ENCODE data around the gene CIITA.
A peak's percentile ranks its signal among the peaks of the same experiment; 100 is the strongest.
"Not testable (repeated sequence)": the region's sequence is repeated elsewhere in the genome, so short reads cannot be mapped to it uniquely, and the experiment has no call there.

CIITA gene

DNA sequence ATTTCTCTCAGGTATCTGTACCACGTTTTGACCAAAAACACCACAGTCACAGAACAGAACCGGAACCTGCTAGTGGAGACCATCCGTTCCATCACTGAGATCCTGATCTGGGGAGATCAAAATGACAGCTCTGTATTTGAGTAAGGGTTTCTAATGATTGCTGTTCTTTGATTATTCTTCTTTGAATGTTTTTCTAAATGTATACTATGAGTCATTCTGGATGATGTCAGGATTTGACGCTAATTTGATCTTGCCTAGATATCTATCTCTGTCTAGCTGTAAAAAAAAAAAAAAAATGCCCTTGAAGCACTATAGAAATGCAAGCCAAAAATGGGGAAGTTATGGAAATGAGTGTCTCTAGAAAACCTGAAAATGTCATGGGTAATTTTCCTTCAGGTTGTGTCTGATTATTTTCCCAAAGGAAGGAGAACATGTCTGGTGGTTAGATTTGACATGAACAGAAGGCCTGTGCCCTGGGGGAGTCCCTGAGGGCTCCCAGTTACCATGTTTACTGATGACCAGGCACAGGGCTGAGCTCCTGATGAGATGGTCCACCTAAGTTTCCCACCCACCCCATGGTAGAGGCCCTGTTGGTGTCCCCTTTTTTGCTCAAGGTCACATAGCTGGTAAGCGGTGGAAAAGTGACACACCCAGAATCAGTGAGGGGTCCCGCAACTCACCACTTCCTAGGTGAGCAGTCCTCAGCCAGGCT lies 80.9 kb downstream of the CIITA start:
- DNase-seq = no peak

DNA sequence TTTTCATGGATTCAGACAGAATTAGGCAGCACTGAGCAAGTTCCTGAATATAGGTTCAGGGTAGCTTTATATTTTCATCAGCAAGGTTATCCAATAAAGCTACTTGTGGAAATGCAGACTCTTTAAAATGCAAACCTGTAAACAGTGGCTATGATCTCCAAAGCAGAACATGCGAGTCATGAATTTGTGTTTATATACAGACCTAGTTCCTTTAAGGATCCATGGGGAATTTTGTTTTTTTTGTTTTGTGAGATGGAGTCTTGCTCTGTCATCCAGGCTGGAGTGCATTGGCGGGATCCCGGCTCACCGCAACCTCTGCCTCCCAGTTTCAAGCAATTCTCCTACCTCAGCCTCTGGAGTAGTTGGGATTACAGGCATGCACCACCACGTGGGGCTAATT lies 82.2 kb downstream of the CIITA start:
- DNase-seq = no peak

DNA sequence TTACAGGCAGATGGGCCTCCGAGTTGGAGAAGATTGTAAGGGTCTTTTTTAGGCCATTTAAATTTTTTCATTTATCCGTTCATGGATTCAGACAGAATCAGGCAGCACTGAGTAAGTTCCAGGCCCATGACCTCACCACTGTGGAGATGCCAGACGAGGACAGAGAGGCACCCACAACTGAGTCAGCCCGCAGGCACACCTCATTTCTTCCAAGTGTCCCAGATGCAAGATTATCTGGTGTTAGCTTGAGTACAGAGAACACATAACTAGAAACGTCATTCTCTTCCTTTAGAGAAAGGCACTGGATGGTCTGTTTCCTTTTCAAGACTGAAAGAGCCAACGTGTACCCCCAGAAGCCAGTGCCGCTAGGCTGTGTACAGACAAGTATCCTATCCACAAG lies 84.2 kb downstream of the CIITA start:
- no peak for DNase-seq

DNA sequence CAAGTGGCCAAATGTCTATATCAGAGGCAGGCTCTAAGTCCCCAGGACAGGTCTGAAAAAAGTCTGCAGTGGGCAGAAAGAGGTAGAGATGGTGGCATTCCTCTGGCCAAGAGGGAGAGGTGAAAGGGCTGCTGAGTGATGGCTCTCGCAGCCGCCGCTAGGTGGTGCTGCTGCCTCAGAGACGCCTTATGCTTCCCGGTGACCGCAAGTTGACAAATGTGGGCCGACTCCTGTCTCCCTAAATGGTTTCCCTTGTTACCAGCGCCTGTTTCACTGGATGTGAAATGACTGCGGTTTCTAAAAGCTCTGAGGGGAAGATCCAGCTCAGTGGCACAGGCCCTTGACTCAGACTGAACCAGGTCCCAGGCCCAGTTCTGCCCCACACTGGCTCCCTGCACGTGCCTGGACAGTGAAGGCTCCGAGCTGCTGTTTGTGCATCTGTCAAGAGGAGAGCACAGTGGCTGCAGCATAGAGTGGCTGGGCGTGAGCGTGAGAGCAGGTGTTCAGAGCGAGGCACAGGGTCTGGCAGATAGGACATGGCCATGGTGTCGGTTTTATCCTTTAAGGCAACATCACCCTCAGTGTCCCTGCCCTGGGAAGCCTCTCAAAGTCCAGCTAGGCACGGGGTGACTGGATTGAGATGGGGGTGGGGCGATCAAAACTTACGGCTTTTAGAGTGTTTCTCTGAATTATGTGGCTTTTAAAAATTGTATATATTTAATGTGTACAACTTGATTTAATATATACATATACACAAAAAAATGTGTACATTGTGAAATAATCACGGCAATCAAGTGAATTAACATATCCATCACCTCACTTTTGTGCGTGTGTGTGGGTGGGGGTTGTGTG lies 87.3 kb downstream of the CIITA start:
- DNase-seq = peak; percentile 70

DNA sequence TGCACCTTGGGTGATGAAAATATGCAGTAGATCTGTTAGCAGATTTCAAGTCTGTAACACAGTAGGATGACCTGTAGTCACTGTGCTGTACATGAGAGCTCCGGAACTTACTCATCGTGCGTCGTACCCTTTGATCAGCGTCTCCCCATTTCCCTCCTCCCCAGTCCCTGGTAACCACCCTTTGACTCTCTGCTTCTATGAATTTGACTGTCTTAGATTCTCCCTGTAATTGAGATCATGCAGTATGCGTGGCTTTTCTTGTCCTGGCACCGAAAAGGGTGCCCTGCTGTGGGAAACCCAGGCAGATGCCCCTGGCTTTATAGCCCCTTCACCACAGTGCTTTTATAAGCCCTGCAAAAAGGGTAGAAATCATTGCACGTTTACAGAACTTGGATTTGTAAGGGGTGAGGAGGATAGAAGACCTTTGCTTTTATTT lies 87.9 kb downstream of the CIITA start:
- no peak for DNase-seq

DNA sequence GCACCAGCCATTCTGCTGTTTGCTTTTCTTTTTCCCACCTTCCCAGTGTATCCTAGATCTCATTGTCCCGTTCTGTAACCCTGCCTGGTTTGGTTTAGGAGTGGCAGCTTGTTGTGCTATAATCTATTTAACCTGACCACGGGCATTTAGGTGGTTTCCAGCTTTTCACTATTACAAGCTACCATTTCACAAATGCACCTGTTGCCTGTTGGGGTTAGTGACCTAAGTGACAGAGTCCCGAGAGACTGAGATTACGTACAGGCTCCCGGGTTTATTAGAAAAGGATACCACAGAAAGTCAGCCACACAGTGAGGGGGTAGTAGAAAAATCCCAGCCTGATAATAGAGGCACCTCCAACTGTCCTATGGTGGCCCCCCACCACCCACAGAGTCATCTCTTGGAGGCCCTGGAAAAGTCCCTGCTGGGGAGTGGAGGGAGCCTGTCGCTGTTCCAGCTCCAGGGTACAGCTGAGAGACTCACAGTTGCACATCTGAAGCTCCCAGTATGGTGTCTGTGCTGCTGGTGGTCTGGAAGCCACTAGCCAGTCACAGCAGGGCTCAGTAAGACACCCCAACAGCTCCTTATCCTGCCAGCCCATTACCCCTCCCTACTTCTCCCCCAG lies 88.5 kb downstream of the CIITA start:
- no peak for DNase-seq

DNA sequence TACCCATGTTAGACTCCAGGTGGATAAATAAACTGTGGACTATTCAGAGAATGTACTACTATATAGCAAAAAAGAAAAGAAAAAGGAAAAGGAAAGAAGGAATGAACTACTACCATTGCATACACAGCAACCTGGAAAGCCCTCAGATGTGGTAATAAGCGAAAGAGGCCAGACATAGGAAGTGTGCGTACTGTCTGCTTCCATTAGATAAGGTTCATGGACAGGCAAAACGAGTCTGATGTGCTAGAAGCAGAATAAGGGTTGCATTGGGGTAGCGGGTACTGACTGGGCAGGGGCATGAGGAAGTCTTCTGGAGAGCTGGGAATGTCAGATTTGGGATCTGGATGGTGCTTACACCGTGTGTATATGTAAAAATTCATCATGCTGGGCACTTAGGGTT lies 89.1 kb downstream of the CIITA start:
- no peak for DNase-seq

DNA sequence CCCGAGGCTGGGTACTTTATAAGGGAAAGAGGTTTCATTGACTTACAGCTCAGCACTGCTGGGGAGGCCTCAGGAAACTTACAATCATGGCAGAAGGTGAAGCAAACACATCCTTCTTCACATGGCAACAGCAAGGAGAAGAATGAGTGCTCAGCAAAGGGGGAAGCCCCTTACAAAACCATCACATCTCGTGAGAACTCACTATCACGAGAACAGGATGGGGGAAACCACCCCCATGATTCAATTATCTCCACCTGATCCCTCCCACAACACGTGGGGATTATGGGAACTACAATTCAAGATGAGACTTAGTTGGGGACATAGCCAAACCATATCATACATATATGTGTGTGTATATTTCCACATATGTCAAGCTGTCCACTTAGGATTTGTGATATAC lies 89.6 kb downstream of the CIITA start:
- DNase-seq = not testable (repeated sequence)

DNA sequence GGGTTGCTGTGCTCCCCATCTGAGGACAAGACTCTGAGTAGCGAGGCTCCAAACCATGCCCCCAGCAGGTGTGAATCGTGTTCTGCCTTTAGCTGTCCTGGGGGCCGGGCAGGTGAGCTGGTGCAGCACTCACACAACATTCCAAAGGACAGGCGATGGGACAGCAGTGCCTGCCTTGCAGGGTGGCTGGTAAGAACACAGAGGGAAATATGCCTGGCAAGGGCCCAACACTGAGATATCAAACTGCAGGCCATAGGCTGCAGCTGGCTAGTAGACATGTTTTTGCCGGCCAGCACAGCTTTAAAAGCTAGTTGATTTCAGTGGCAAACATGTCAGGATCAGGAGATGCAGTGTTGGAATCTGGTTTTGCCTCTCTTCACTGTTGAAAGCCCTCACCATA lies 91.0 kb downstream of the CIITA start:
- DNase-seq = no peak

DNA sequence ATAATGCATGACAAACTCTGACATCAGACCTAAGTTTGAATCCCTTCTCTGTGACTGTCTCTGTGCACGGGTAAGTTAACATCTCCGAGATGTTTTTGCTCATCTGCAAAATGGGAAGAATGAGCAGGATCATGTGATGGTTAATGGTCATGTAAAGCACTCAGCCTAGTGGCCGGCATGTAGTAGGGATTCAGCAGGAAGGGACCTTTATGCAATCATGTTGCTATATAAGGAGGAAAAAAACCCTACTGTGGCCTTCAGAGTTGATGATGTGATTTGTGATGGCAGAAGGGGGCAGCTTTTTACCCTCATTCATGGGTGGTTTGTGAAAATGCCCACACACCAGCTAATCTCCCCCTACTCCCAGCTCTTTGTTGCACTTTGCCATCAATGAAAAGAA lies 91.5 kb downstream of the CIITA start:
- DNase-seq = no peak

DNA sequence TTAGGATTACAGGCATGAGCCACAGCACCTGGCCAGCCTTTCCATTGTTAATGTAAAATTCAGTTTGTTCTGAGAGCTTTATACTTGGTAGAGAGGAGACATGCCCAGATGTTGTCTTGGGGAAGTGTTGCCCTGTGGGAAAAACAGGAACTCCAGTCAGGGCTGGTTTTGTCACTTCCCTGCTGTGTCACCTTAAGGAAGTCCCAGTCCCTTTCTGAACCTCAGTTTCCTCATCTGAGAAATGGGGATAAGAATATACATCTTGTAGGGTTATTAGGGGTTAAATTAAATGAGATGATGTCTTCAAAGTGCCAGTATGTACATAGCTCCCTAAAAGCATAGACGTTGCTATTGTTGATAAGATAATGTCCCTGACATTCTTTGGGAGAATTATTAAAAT lies 92.6 kb downstream of the CIITA start:
- DNase-seq = no peak

DNA sequence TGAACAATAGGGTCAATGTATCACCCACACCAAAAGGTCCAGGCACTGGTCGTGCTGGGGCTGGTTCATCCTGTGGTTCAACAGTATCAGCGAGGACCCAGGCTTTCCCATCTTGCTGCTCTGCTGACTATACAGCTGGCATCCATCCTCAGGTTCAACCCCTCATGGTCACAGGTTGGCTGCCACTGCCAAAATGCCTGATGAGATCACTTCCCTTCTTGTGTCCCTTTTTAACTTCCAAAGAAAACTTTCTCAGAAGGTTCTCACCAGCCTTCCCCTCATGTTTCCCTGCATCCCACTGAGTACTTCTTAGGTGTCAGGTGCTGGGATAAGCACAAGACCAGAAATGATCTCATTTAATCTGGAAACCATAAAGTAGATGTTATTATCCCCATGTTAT lies 93.1 kb downstream of the CIITA start:
- DNase-seq = no peak

DNA sequence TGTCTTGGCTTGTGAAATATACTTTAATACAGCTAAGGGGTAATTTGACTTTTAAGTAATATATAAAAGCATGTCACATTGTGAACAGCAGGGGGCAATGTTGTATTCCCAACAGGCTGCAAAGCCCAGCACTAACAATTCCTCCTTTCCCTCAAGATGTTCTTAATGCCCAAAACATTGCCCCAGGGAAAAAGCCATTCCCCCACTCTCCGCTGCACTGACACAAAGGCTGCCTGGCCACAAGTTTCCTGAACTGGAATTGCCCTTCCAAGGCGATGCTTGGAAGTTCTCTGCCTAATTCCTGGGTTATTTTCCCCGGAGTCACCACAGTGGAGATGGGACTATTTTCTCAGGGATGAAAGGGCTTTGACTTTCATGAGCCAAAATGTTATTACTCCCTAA lies 94.6 kb downstream of the CIITA start:
- DNase-seq = peak; percentile 50

DNA sequence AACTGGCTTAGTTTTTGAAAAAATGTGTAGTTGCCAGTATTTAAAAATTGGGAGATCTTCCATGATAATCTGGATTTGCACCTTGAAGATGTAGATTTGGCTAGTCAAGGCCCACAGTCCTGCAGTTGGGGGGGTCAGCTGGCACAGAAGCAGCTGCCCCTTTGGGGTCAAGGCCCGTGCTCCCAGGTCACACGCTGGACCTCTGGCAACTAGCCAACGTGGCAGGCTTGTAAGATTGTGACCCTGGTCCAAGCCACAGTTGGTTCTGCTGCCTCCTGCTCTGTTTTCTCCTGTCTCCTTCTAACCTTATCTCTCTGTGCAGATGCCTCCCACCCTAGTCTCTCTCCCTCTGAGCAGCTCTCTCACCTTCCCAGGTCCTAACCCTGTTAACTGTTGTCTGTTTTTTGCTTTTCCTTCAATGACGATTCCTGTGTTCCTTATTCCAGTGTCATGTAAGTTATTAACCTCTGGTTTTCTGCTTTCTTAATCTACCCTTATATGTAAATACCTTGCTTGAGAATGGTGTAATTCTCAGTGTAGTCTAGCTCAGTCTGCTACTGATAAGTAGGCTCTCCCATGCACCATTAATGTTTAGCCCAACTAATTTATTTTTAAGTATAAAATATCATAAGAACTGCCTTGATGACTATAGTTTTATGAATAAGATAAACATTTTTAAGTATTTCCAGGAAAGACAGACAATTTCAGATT lies 95.3 kb downstream of the CIITA start:
- no peak for DNase-seq

DNA sequence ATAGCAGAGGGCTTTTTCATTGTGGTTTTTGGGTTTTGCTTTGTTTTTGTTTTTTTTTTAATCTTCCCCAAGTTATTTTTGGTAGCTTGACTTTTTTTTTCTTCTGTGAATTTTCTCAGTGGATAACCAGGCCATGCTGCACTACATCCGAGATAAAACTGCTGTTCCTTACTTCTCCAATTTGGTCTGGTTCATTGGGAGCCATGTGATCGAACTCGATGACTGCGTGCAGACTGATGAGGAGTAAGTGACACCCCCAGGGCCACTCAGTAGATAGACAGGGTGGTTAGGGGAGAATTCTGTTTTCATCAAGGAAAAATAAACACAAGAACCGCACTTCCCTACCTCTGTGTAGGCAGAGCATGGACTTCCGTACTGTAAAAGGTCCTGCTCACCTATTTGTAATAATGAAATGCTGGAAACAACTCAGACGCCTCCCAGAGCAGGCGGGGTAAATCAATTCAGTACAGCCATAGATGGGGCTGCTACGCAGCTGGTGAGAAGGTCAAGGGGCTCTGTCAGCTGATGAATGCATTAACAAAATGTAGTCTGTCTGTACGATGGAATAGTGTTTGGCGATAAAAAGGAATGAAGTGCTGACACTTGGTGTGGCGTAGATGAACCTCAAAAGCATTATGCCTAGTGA lies 95.9 kb downstream of the CIITA start:
- no peak for DNase-seq

DNA sequence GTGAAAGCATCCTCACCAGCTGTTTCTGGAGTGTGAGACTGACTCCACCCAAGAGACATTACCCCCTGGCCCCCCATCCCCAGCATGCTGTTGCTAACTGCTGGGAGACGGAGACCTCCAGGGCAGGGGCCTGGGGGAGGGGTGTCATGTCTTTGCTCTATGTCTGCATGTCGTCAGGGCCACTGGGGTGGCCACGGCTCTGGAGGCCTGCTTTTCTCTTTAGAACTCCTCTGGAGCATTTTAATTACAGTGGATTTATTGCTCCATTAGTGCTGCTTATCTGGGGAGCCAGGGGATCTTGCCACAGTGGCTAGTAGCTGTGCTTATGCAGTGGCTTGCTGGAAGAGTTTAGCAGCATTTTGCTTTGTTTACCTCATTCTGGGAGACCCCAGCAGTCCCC lies 99.6 kb downstream of the CIITA start:
- no peak for DNase-seq

DNA sequence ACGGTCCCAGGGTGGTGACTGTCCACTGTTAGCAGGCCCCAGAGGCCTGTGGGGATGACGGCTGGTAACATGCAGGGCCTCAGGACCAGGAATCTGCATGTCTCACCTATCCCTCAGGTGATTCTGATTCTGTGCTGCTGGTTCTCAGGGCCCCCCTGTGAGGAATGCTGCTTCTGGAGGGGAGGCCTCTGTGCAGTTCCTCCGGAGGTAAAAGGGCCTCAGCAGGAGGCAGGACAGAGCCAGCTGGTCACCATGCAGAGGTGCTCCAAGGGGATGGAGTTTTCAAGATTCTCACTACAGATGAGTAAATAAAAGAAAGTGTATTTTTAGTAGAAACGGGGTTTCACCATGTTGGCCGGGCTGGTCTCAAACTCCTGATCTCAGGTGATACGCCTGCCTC lies 101.1 kb downstream of the CIITA start:
- DNase-seq = no peak

DNA sequence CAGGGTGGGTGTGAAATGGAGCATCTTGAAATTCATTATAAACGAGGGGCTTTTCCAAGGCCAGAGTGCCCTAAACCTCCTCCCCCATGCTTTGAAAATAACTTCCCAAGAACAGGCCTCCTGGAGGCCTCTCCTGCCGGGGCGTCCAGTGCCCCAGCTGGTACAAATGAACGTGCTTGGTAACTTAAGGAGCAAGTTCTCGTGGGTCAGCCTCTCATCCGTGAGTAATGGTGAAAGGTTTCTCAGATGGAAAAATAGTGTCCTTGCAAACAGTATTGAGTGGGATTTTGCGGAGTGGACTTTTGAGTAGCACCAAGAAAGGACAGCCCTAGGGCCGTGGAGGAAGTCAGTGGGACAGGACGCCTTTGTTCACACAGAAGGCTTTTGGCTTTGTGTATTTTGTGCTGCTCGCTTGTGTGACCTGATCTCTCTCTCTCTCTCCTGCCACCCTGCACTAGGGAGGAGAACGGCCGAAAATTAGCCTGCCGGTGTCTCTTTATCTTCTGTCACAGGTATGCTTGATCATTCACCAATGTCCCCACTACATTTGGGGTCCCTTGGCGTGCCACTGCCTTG lies 102.0 kb downstream of the CIITA start:
- no peak for DNase-seq

DNA sequence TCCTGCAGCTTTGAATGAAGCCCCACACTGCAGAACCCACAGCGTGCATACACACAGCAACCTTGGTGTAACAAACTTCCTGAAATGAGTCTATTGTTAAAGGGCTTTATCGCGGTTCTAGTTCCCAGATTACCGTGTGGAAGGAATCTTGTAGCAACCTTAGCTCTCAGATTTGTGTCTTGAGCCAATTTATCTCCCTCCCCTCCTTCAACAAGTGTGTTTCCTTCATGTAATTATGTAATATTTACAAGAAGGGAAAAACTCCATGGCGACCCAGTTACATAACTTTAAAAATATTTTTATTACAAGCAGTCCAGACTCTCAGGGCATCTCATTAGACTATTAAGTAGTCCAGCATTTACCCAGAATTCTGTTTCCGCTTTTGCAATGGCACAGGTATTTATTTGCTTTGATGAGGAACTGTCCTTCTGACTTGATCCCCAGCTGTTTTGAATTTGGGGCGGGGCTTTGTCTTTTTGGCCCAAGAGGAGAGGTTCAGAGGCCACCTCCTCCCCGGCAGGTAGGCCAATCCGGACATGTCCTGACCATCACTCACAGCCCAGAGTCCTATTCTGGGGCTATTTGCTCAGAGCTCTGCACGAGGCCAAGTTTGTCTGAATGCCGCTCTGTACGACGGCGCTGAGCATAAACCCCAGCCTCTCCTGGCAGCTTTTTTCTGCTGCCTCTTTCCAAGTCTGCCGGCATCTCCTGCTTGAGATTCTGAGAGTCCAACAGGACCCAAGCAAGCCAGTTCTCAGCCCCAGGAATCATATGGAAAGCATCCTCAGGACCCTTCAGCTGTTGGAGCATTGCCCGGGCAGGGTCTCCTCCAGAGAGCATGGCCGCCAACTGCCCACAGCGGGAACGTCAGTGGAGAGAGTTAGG lies 103.0 kb downstream of the CIITA start:
- no peak for DNase-seq

DNA sequence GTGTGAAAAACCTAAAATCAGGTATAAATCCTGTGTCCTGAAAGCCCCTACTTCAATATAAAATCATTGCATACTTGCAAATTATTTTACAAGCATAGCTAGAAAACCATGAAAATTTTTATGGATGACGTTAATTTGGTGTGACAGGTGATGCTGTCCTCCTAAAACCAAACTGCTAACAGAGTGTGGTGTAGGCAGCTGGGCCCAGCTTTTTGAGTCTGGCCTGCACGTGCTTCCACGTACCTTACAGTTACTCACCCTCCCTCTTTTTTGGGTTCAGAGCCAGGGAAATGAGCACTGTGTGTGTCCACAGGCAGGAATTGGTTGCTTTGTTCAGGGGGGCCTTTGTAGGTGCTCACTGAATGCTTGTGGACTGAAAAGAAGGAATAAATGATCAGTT lies 103.8 kb downstream of the CIITA start:
- no peak for DNase-seq

DNA sequence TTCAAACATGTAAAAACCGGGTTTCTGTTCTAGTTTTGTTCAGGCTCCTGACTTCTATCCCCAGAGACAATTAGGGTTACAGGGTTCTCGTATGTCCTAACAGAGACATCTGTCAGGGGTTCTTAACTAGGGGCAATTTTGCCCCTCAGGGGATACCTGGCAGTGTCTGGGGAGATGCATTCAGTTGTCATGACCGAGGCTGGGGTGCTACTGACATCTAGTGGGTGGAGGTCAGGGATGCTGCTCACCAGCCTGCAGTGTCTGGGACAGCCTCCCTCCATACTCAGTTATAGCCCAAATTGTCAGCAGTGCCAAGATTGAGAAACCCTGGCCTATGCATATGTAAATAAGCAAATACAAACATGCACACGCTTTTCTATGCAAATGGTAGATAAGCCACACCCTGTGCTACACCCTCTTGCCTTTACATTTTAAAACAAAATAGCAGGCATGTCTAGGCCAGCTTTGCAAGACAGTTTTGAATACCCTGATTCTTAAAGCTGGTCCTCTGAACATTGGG lies 104.8 kb downstream of the CIITA start:
- no peak for DNase-seq

Data from NCI-H2029 (cell line).